Adrenal gland (tissue), 5 donors: Measurements from ENCODE around the gene GPRIN3.

Experiments used
- POLR2A ChIP-seq, 2 donors: fragments of 450-650 bp; IDR thresholded peaks; one replicate each; pipeline ENCODE4 v1.6.1; 2017; ENCODE audit warnings: antibody characterized with exemption in 2 of 2, mild to moderate bottlenecking in 2 of 2, moderate library complexity in 1 of 2
- TF ChIP-seq, protein P1 (sequence below), 6 experiments: fragments of 450-650 bp in 4 of 6; fragments of 200-600 bp in 2 of 6; sonication (generic) in 1 of 6; IDR thresholded peaks; 1 replicate in 5 of 6; 2 replicates in 1 of 6; pipeline versions ENCODE4 v1.5.1 to v1.8.0; 2016 to 2021; ENCODE audit warnings: antibody characterized with exemption in 6 of 6, mild to moderate bottlenecking in 2 of 6, moderate library complexity in 1 of 6
- donor health status: DM: no; HTN: no; CAD: no.

DNA sequence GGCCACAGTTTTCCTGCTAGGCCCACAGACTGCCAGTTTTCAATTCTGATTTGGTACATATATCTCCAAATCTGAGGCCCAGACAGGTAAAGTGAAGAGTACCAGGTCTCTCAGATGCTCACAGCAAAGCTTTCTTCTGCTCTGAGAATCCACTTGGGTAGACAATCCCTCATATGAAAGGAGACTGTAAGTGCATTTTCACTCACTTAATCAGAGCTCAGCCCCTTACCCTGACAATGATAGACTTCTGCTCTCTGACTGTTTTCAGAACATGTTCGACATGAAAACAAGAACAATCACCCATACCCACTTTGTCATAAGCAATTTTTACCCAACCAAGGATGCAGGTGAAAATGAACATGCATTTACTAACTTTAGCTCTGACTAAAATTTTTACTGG is 7.1 kb downstream of the GPRIN3 start:
- TF ChIP-seq, protein P1, sequence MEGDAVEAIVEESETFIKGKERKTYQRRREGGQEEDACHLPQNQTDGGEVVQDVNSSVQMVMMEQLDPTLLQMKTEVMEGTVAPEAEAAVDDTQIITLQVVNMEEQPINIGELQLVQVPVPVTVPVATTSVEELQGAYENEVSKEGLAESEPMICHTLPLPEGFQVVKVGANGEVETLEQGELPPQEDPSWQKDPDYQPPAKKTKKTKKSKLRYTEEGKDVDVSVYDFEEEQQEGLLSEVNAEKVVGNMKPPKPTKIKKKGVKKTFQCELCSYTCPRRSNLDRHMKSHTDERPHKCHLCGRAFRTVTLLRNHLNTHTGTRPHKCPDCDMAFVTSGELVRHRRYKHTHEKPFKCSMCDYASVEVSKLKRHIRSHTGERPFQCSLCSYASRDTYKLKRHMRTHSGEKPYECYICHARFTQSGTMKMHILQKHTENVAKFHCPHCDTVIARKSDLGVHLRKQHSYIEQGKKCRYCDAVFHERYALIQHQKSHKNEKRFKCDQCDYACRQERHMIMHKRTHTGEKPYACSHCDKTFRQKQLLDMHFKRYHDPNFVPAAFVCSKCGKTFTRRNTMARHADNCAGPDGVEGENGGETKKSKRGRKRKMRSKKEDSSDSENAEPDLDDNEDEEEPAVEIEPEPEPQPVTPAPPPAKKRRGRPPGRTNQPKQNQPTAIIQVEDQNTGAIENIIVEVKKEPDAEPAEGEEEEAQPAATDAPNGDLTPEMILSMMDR (IDR thresholded peaks at IDR 0.05), result no peak
- TF ChIP-seq POLR2A (IDR thresholded peaks at IDR 0.05), result no peak
